Bone marrow (tissue), 2 donors: Measurements from ENCODE around the gene BST1.

ENCODE experiments used
- DNase-seq, 2 donors: peaks; one replicate each; lab custom pipeline; 2025; lab: John Stamatoyannopoulos, UW

Gene BST1

DNA sequence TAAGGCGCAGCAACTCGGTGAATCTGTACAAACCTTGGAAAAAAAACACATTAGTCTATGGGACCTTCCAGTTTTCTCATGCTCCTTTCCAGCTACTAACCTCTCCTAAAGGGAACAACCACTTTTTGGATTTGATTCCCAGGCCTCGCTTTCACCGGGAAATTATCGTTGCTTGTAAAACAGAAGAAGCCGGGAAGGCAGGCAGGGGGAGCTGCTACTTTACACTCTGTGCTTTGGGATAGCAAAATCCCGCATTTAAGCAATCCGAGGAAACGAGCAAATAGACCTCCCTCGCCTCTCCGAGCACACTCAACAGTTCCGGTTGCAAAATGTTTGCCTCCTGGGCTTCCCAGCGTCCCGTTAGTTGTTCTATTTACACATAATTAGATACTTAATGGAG lies 76.4 kb downstream of the BST1 start:
- DNase-seq = peak in 1 of 2 donors; percentile 34

DNA sequence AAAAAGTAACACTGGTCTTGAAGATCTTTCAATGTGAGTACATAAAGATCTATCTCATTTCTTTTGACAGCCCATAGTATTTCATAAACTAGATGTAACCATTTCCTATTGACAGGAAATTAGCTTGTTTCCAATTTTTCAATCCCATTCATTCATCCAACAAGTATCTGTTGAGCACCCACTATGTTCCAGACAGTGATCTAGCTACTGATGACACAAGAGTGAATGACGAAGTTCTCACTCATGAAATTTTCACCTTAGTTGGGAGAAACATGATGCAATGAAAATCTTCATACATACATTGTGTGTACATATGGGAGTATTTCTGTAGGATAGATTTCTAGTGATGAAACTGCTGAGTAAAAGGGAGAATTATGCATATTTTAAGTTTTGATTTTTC lies 76.9 kb downstream of the BST1 start:
- DNase-seq = no peak

DNA sequence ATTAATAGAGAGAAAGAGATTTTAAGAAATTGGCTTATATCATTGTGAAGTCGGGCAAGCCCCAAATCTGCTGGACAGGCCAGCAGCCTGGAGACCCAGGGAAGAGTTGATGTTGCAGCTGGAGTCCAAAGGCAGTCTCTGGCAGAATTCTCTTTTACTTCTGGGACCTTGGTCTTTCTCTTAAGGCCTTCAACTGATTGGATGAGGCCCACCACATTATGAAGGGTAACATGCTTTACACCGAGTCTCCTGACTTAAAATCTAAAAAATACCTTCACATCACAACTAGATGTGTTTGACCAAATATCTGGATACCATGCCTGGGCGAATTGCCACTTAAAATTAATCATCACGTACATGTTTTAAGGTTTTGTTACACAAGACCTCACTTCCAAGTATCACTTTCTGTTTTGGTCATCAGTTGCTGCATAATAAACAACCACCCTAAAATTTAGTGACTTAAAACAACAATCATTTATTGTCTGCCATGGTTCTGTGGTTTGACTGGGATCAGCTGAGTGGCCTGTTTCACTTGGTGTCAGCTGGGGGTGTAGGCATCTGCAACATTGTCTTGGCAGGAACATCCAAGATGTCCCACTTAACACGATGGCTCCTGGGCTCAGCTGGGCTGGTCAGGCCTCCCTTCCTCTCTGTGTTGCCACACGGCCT lies 78.7 kb downstream of the BST1 start:
- DNase-seq = peak in 1 of 2 donors; percentile 10
